HEK293T (cell line): ENCODE data around the gene SNX24.

ENCODE experiments used
- CTCF ChIA-PET: fragments of 350-600 bp; formaldehyde crosslinking; extraction: SDS; loops from one replicate; lab custom pipeline; 2021; ENCODE audit warnings: antibody characterized with exemption, inconsistent platforms; lab: Yijun Ruan, JAX
- POLR2A ChIA-PET: fragments of 350-600 bp; formaldehyde crosslinking; extraction: SDS; loops from one replicate; lab custom pipeline; 2020; ENCODE audit warnings: antibody characterized with exemption, inconsistent platforms; lab: Yijun Ruan, JAX
- DNase-seq: peaks from one replicate; pipeline ENCODE4 v3.0.0; 2012; ENCODE audit warnings: mixed read lengths; ENCODE audit errors: extremely low spot score
- ARNT ChIP-seq: fragments of 450-650 bp; IDR thresholded peaks from 2 replicates; pipeline ENCODE4 v1.6.1; 2017; ENCODE audit warnings: mild to moderate bottlenecking
- BHLHE40 ChIP-seq: fragments of 450-650 bp; IDR thresholded peaks from 2 replicates; pipeline ENCODE4 v1.6.1; 2016; ENCODE audit warnings: mild to moderate bottlenecking, moderate library complexity, borderline replicate concordance
- CTBP1 ChIP-seq: fragments of 450-650 bp; IDR thresholded peaks from 2 replicates; pipeline ENCODE4 v1.6.1; 2016; ENCODE audit warnings: borderline replicate concordance
- ELF4 ChIP-seq: fragments of 450-650 bp; IDR thresholded peaks from 2 replicates; pipeline ENCODE4 v1.6.1; 2017; ENCODE audit warnings: antibody characterized with exemption
- FOXA1 ChIP-seq: fragments of 450-650 bp; IDR thresholded peaks from 2 replicates; pipeline ENCODE4 v1.6.1; 2016; ENCODE audit warnings: mild to moderate bottlenecking
- FOXK2 ChIP-seq: fragments of 450-650 bp; IDR thresholded peaks from 2 replicates; pipeline ENCODE4 v1.6.1; 2016; ENCODE audit warnings: mild to moderate bottlenecking
- FOXM1 ChIP-seq: fragments of 450-650 bp; IDR thresholded peaks from 2 replicates; pipeline ENCODE4 v1.6.1; 2017; ENCODE audit warnings: mild to moderate bottlenecking, borderline replicate concordance
- HDGF ChIP-seq: fragments of 450-650 bp; IDR thresholded peaks from 2 replicates; pipeline ENCODE4 v1.6.1; 2017; ENCODE audit warnings: antibody characterized with exemption, borderline replicate concordance
- L3MBTL2 ChIP-seq: fragments of 450-650 bp; conservative IDR thresholded peaks from 2 replicates; pipeline ENCODE4 v1.6.1; 2016; ENCODE audit warnings: mild to moderate bottlenecking
- NFRKB ChIP-seq: fragments of 450-650 bp; IDR thresholded peaks from 2 replicates; pipeline ENCODE4 v1.6.1; 2016; ENCODE audit warnings: mild to moderate bottlenecking, moderate library complexity
- PKNOX1 ChIP-seq: fragments of 450-650 bp; IDR thresholded peaks from 2 replicates; pipeline ENCODE4 v1.6.1; 2016
- SP1 ChIP-seq: fragments of 450-650 bp; IDR thresholded peaks from 2 replicates; pipeline ENCODE4 v1.6.1; 2017
- SUZ12 ChIP-seq: fragments of 450-650 bp; IDR thresholded peaks from 2 replicates; pipeline ENCODE4 v1.6.1; 2016; ENCODE audit warnings: mild to moderate bottlenecking
- TARDBP ChIP-seq: fragments of 450-650 bp; IDR thresholded peaks from 2 replicates; pipeline ENCODE4 v1.6.1; 2016
- ZNF384 ChIP-seq: fragments of 450-650 bp; IDR thresholded peaks from 2 replicates; pipeline ENCODE4 v1.6.1; 2016

SNX24 gene

GRCh38 chr5:123044926-123045617, 199.7 kb downstream of the SNX24 start:
- ChIA-PET POLR2A (interaction anchor here (0.7 to 0.8 kb wide), 2 partner anchors 10 to 1036 kb away, joined by 3 to 4 read pairs; no protein-coding TSS in a partner anchor), CTCF (no interaction called here)
- no peak for DNase-seq
- TF ChIP-seq PKNOX1 (peak; percentile 94), TARDBP (no peak), FOXK2 (no peak), CTBP1 (no peak), ARNT (no peak)

- TF ChIP-seq ZNF384: no peak
- no peak for TF ChIP-seq CTBP1
- TF ChIP-seq BHLHE40: no peak
- no peak for DNase-seq
- ChIA-PET POLR2A (interaction anchor here (0.5 kb wide), 1 partner anchor 62 kb away, joined by 3 read pairs; no protein-coding TSS in a partner anchor), CTCF (no interaction called here)
These were observed 200.8 kb downstream of the SNX24 start for GRCh38 chr5:123046222-123046621.

GRCh38 chr5:123047706-123048105, 202.3 kb downstream of the SNX24 start:
- CTCF ChIA-PET: no interaction called here
- TF ChIP-seq CTBP1: no peak
- TF ChIP-seq TARDBP: no peak
- no peak for TF ChIP-seq SP1
- TF ChIP-seq HDGF: no peak
- no peak for TF ChIP-seq FOXK2
- TF ChIP-seq NFRKB: no peak
- POLR2A ChIA-PET: no interaction called here
- DNase-seq: no peak

GRCh38 chr5:123051206-123051605, 205.8 kb downstream of the SNX24 start:
- TF ChIP-seq ZNF384: no peak
- TF ChIP-seq PKNOX1: no peak
- no peak for TF ChIP-seq L3MBTL2
- TF ChIP-seq SUZ12: no peak
- no peak for TF ChIP-seq BHLHE40
- TF ChIP-seq CTBP1: no peak
- TF ChIP-seq NFRKB: no peak
- no peak for TF ChIP-seq FOXA1
- TF ChIP-seq HDGF: no peak
- no peak for TF ChIP-seq ELF4
- TF ChIP-seq FOXM1: no peak
- no peak for TF ChIP-seq ARNT
- DNase-seq: no peak
- ChIA-PET POLR2A (no interaction called here), CTCF (no interaction called here)
